GM18907 (cell line): ENCODE results near the gene RAPGEF1.
"Not testable (repeated sequence)": the region's sequence is repeated elsewhere in the genome, so short reads cannot be mapped to it uniquely, and the experiment has no call there.

ENCODE experiments used
- ATAC-seq: cut with Tn5 transposase; IDR thresholded peaks from one replicate; pipeline ENCODE4 v1.9.1; 2021; ENCODE audit warnings: mild to moderate bottlenecking, moderate library complexity; ENCODE audit not compliant: unreplicated experiment

RAPGEF1 gene

DNA sequence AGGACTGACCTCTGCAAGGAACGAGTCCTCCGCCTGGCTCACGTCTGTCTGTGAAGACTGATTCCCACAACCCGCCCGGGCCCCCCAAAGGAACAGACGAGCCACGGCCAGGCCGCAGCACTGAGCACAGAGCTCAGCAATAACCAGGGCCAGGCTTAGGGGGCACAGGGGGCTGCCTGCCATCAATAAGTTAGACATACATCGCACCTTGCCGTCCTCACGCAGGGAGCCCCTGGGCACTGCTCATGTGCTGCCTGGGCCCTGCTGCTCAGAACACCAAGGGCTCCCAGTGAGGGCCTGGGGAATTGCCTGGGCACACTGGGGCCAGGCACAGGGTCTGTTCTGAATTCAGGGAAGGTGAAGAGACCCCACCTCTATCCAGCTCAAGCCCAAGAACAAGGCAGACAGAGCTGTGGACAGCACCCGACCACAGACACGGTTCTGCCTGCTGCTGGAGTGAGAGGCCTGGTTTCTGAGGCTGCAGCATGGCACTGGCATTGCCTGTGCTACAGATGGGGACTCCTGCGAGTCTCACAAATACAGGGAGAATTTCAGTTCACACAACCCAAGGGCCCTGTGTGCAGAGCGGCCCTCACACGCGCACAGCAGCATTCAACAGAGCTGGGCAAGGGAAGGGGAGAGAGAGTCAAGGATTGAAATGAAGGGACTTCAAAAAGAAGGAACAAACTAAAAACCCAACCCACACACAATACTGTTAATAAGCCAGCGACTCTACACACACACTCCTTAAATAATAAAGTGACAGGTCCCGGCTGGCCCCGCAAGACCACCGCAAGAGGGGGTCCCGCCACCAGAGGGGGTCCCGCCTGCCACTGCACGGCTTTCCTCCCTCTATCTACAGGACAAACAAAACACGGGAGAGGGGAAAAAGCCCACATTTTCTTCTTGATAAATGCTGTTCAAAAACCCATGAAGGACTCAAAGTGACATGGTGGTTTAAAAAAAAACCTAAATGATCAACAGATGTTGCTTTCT, 162.6 kb downstream of the RAPGEF1 start:
- ATAC-seq = no peak

DNA sequence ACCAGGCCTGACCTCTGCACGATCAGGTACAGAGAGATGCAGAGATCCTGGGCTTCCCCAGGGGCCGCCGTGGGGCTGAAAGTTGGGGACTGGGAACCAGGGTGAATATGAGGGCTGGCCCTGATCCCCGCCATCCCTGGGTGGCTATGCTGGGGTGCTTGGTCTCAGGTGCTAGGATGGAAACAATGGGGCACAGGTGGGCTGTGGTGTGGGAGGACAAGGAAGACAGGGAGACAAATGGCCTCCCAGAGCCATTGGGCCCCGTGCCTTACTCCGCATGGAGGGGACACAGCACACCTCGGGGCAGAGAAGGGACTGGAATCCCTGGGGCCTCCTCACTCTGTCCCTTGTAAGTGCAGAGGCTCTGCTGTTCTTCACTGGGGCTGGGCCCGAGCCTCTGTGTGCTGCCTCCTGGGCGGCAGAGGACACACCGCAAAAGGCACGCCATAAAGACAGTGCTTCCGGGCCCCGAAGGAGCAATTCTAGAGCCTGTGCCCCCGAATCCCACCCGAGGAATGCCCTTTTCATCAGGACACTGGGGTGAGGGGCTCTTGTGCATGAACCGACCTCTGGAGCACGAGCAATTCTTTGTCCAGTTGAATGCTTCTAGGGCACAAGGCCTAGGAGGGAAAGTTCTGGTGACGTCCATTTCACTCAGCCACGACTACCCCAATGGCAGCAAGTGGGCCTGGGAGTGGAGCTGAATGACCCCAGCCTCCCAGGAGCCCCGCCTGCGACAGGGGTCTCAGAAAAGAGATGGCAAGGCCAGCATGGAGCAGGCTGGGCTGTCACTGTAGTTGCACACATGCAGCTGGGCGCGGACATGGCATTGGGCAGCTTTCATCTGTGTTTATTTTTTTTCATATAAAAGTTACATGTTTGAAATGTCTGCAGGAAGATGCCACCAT, 163.7 kb downstream of the RAPGEF1 start:
- no peak for ATAC-seq

DNA sequence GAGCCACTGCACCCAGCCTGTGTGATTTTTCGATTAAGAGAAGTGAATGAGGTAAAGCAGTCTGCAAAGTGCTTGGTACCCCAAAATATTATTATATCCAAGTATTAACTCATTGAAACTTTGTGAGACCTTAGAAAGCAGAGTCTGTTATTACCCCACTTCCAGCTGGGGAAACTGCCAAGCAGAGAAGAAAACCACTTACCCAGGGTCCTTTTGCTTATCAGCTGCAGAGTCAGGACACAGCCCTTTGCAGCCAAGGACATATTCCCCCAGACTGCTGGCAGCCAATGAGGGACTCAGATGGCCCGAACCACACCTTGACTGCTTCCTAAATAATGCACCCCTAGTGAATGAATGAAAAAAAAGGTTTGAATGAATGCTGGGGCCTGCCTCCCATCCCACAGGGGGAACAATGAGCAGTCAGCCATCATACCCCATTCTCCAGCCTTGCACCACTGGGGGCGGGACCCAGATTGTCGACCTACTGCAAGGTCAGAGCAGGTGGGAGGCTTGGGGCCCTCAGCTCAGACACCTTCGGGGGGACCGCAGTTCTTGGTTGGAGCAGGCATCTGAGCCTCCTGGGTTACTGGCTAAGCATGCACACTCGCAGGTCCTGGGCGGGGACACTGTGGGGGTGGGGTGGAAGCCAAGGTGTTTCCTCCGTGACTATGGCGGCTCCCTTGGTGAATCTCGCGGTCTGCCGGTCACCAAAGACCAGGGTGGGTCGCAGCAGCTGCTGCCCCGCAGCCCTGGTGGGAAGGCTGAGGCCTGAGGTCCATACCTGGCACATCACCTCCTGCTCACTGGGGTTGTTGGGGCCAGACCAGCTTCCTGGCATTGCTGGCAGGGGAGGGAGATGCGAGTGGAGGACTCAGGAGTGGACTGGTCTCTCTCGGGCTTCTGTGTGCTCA, 164.9 kb downstream of the RAPGEF1 start:
- ATAC-seq = no peak

DNA sequence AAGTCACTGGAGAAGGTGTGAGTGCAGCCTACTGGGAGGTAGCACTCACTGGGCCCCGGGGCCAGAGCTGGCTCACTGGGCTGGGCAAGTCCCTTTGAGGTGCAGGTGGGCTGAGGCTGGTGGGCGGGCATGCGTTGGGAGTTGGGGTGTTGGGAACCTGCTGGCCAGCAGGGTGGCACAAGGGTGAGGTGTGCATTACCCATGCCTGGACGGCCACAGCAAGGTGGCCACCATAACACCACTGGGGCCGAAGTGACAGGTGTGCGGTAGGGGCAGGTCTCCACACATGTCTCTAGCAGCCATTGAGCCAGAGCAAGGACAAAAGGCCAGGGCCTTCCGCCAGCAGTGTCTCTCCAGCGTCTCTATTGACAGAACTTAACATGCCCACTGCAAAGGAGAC, 172.0 kb downstream of the RAPGEF1 start:
- ATAC-seq = no peak

DNA sequence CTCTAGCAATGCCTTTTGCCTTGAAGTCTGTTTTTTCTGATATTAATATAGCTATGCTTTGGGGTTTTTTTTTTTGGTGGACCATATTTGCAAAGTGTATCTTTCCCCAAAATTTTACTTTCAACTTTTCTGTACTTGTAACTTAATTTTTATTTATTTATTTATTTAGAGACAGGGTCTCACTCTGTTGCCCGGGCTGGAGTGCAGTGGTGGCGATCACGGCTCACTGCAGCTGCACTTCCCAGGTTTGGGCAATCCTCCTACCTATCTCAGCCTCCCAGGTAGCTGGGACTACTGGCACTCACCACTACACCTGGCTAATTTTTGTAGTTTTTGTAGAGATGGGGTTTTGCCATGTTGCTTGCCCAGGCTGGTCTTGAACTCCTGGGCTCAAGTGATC, 173.7 kb downstream of the RAPGEF1 start:
- ATAC-seq = no peak

DNA sequence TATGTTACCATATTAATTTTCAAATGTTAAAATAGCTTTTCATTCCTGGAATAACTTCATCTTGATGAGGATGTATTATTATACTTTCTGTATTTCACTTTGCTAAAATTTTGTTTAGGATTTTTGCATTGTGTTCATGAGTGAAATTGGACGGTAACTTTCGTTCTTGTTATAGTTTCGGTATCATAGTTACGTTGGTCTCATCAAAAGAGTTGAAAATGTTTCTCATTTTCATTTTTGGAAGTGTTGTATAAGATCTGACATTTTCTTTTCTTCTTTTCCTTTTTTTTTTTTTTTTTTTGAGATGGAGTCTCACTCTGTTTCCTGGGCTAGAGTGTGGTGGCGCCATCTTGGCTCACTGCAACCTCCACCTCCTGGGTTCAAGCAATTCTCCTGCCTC, 174.5 kb downstream of the RAPGEF1 start:
- no peak for ATAC-seq

DNA sequence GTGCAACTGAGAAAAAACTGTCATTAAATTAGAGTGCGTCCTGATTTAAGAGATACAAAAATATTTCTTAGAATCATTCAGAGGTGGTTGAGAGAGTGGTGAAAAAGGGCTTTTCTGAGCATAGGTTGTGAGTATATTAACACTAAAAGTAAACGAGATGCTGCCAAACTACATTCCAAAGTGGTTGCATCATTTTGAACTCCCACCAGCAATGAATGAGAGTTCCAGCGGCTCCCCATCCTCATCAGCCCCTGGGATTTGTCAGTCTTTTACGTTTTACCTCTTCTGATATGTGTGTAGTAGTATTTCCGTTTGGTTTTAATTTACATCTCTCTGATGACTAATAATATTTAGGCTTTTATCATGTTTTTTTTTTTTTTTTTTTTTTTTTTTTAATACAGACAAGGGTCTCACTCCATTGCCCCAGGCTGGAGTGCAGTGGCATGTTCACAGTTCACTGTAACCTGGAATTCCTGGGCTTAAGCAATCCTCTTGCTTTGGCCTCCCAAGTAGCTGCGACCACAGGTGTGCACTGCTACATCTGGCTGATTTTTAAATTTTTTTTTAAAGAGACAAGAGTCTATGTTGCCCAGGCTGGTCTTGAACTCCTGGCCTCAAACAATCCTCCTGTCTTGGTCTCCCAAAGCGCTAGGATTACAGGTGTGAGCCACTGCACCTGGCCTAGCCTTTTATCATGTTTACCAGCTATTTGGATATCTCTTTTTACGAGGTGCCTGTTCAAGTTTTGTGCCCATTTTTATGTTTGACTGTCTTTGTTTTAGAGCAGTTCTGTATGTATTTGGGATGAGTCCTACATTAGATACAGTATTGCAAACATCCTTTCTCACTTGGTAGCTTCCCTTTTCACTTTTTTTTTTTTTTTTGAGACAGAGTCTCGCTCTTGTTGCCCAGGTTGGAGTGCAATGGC, 177.6 kb downstream of the RAPGEF1 start:
- ATAC-seq = no peak

DNA sequence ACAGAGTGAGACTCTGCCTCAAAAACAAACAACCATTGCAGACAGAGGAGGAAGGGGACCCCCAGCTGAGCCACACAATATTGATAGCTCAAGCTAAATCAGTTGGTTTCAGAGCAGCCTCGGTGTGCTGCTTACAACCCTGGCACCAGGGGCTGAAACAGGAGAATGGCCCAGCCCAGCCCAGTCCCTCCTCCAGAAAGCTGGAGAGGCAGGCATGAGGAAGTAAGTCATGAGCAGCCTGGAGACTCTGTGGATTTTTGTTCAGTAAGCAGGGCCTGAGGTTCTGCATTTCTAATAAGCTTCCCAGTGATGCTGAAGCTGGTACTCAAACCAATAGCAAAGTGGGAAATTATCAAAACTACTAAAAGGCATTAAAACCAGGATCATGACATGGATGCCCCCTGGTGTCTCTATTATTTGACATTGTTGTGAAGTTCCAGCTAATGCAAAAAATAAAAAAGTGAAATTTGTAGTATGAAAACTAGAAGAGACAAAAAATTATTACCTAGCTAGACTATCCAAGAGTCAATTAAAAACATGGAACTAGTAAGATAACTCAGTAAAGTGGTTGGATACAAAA, 180.4 kb downstream of the RAPGEF1 start:
- no peak for ATAC-seq

DNA sequence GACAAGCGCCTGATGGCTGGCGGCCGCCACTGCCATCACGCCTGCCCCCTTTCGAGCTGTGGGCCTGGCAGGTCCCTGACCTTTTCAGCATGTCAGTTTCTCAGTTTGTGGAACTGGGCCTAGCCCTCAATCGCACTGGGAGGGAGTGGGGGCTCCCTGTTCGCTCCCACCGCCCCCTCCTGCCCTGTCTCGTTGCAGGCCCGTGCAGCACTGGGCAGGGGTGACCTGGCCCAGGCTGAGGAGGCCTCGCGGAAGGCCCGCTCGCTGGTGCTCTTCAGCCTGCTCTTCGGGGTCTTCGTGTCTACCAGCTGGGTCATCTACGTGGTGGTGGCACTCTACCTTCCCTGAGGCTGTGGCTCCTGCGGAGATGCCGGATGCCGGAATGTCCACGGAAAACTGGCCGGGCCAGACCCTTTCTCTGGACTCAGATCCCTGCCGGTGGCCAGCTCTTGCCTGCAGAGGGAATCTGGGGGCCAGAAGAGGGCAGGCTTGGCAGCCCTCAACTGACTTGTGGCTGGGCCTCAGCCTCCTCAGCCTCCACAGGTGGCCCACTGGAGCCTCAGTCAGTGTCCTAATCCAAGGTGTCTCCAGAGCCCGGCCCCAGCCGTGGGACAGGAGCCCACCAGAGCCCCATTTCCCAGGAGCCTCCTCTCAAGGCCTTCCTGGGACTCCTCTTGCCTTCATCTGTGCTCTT, 181.9 kb downstream of the RAPGEF1 start:
- no peak for ATAC-seq

DNA sequence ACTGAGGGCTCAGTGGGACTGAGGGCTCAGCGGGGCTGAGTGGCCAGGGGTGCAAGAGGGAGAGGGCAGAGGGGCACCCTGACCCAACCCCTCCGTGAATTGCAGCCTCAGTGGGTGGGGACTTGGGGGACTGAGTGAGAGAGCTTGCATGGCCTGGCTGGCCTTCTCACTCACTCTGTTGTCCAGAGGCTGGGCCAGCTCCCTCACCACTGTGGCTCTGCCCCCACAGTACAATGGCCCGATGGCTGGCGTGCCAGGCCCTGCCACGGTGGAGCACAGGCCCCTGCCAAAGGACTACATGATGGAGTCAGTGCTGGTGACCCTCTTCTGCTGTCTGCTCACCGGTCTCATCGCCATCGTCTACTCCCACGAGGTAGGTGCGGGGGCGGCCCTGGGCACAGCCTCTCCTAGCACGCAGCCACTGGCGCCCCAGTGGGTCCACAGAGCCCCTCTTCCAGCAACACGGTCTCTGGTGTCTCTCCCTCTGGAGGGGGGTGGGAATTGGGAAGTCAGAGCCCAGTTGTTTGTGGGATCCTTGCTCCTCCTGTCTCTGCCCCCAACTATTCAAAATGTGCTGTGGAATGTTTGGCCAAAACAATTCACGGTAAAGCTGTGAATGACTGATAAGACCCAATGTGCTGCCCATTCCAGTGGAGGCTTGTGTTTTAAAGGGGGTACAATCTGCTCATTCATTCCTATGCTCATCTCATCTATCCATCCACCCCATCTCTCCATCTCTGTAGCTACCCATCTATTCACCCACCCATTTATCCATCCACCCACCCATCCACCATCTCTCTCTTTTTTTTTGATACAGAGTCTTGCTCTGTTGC, 183.8 kb downstream of the RAPGEF1 start:
- ATAC-seq = no peak

DNA sequence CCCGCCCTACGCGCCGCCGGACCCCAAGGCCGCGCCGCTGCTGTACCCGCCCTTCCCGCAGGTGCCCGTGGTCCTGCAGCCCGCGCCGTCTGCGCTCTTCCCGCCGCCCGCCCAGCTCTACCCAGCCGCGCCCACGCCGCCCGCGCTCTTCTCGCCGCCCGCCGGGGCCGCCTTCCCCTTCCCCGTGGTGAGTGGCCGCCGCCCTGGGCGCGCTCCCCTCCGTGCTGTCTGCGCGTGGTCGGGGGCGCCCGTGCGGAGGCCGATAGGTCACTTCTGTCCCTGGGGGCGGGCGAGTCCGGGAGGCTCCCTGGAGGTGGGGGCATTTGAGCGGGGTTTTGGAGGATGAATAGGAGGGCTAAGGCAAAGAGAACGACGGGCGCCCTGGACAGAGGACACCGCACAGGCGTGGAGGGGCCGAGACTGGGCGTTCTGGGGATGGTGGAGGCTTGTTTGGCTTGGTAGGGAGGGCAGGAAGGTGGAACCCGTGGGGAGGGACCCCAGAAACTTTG, 185.0 kb downstream of the RAPGEF1 start:
- ATAC-seq = no peak

DNA sequence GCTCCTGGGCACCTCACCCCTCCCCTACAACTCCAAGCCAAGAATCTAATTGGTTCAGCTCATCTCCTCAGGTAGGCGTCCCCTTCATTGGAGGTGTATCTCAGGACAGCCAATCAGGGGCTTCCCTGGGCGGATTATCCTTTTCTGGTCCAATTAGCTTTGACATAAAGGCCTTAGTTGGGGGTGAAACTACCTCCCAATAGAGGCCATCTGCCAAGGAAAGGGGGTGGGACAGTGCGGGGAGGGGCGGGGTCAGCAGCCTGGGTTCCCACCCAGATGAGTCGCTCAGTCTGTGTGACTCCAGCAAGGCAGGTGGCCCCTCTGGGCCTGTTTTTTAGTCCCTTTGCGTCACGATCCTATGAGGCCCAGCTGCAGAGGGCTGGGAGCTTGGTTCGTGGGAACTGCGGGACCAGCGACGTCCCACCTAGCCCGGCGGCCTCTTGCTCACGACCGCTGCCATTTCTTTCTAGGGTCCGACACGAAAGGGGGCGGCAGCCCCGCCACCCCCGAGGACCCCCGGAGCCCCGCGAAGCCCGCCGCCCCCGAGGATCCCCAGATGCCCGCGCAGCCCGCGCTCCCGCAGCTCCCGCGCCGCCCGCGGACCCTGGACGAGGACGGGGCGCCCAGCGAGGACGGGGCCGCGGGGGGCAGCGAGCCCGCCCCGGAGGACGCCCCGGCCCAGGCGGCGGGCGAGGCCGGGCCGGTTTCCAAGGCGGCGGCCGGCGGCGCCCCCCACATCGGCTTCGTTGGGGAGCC, 185.6 kb downstream of the RAPGEF1 start:
- no peak for ATAC-seq

DNA sequence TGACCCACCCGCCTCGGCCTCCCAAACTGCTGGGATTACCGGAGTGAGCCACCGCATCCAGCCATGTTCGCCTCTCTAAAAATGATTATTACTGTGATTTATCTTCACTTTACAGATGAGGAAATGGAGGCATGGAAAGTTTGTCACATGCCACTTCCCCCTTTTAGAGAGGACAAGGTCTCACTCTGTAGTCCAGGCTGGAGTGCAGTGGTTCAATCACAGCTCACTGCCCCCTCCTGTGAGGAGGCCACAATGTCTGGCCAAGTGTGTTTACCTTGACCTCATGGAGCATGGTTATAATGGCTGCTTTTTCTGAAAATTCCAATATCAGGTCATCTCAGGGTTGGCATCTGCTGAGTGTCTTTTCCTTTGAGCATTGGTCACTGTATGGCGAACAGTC, 187.8 kb downstream of the RAPGEF1 start:
- no peak for ATAC-seq

DNA sequence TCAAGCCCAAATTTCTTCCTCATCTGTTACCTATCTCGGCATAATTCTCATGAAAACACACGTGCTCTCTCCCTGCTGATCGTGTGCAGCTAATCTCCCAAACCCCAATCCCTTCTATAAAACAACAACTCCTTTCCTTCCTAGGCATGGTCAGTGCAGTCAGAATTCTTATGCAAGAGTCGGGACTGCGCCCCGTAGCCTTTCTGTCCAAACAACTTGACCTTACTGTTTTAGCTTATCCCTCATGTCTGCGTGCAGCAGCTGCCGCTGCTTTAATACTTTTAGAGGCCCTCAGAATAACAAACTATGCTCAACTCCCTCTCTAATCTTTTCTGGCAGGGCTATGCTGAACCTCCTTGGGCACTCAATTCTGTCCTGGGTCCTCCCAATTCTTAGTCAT, 189.4 kb downstream of the RAPGEF1 start:
- not testable (repeated sequence) for ATAC-seq

DNA sequence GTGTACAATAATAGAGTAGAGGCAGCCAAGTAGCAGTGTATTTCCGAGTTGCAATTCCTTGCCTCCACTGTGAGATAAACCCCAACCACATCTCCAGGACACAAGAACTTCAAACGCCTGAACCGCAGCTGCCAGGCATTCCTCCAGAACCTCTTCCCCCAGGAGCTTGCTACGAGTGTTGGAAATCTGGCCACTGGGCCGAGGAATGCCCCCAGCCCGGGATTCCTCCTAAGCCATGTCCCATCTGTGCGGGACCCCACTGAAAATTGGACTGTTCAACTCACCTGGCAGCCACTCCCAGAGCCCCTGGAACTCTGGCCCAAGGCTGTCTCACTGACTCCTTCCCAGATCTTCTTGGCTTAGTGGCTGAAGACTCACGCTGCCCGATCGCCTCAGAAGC, 190.7 kb downstream of the RAPGEF1 start:
- not testable (repeated sequence) for ATAC-seq

DNA sequence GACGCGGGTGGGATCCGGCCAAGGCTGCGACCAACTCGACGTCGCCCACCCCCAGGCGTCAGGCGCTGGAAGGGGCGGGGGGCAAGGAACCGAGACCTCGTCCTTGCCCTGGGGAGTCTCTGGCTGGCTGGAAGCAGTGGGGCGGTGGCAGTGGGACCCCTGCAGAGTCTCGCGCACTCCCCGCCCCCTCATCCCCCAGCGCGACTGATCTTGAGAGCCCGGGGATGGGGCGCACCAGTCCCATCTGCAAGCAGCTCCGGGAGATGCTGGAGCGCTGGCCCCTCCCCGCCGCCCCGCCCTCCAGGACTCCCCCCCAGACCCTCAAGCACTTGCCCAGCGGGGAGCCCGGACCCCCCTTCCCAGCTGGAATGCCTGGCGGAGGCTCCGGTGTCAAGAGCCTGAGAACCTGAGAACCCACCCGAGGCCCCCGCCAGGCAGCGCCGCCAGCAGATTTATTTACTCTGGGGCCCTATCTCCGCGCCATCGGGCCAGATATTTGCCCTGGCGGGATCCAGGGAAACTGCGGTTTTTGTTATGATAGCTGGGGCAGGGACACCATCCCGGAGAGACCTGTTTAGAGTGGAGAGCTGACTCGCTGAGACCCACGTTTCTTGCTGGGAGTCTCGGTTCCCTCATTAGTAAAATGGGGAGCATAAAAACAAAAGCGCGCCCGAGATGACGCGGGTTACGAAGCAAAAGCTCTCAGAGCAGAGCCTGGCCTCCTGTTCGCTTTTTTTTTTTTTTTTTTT, 193.4 kb downstream of the RAPGEF1 start:
- ATAC-seq = no peak
